Tongue (tissue), 2 donors: ENCODE results near the gene KIFC1. TPM values are rescaled to one million over a fixed set of nuclear protein-coding genes. Genes with fewer than 3 reads are reported as not detected.

Source experiments
- DNase-seq: peaks from one replicate; pipeline ENCODE4 v3.0.0-alpha.2; 2015
- total RNA-seq: library from RNA; depleted of rRNA; stranded (reverse); fragments of >200 nt; gene quantifications from one replicate; pipeline ENCODE4 v1.2.3, GENCODE V29; 2014

Gene KIFC1
- total RNA-seq, 1 donor from 2014 or later = 12.2 TPM

DNA sequence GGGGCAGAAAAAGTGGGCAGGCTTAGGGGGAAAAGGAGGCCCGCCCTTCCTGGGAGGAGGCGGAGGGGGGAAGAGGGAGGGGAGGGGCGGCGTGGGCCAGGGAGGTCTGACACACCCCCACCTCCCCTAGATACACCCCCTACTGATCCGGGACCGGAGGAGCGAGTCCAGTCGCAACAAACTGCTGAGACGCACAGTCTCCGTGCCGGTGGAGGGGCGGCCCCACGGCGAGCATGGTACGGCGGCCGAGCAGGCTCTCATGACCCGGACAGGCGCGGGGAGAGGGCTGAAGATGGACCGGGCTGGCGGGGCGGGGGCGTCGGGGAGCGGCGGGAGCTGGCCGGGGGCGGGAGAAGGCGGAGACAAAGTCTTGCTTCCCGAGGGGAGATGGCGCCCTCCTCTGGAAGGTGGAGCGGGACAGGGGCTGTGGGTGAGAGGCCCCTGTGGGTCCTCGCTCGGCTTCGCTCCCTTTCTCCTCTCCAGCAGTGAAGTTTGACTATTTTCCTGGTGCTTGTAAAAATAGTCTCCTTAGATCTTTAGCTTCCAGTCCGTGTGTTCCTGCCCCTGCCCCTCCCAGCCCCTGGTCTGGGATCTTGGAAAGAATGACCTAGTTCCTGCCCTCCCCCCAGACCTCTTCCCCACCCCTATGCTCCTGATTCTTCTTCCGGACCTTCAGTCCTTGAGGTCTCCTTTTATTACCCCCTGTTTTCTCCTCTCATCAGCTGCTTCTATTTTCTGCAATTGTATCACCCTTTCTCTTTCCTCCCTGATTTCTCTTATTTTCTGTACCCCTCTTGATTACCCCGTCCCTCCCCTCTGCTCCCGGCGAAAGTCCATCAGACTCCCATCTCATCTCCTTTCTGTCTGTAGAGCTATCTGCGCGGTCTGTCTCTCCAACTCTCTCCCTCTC lies 34.3 kb downstream of the KIFC1 start:
- DNase-seq = peak; percentile 93

DNA sequence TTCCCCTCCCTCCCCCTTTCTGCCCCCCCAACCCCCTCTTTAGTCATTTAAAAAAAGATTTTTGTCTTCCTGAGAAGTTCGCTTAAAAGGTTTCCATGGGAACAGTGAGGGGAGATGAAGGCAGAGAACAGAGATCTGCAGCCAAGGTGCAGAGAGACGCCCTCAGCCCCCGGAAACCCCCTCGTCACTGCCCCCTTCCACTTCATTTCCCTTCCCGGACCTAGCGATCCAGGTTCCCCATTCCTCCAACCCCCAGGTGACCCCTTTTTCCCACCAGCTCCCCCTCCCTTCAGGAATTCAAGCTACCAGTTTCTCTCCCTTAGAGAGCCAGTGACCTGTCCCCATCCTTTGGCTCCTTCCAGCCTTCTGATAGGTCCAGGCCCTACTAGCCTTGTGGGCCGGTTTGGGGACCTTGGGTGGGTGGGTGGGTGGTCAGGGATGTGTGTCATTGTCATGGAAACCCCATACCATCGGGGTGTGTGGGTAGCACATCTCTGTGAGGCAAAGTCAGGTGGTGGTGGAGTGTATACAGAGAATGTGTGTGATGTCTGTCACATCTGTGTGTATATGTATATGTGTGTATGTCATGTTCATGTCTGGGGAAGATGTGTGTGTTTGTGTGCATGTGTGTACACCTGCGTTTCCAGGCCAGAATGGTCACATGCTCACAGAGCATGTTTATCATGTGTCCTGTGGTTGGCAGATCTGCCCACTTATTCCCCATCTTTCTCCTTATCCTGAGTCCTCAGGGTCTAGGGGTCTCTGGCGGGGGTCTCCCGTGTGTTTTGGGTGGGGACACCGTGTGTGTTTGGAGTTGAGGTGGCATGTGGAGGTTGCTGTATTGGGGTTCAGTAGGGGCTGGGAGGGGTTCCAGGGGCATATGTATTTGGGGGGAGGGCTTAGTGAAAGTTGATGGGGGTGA lies 35.2 kb downstream of the KIFC1 start:
- peak; percentile 45 for DNase-seq

DNA sequence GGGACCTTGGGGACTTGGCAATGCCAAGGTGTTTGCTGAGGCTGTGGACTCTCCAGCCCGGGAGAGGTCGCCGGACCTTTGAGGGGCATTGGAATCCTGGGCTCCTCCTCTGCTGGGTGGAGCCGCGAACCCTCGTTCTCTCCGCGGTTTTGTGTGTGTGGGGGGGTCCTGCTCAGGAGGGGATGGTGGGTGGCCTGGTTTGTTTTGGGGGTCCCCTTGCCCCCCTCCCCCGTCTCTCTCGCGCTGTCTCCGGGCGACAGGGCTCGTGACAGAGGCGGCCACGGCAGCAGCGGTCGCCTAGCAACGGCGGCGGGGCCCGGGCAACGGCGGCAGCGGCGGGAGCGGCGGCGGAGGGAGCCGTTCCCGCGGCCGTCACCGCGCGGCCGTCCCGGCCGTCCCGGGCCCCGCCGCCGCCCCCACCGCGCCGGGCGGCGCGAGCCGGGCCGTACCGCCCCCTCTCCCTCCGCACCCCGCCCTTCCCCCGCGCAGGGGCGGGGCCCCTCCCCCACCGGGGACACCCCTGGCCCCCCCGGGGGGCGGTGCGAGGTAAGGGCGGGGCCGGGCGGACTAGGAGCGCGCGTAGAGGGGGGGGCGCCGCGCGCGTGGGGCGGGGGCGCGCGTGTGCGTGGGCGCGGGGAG lies 36.1 kb downstream of the KIFC1 start:
- DNase-seq = peak; percentile 49

DNA sequence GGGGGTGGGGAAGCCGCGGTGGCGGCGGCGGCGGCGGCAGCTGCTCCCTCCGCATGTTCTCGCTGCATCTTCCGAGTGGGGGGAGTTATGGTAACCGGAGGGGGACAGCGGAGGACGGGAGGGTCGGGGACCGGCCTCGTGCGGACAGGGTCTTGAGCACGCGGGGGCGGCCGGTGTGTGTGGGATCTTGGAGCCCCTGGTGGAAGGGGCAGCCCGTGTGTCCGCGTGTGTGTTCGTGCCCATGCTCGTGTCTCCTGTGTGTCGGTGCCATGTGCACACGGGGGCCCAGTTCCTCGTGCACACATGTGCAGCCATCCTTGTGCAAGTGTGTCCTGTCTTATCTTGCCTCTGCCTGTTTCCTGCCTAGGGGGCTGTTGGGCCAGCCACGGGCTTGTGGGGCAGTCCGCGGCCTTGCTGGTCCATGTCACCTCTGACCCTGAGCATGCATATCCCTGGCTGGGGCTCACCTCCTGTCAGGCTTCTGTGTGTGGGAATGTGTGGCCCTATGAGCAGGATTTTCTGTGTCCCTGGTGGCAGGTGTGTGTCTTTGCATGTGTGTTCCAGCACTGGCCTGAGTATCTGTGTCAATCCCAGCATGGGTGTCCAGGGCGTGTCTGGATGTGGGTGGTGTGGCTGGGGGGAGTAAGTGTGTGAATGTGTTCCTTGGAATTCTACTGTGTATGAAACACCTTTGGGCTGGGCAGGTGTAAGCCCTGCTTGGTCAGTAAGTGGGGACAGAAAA lies 36.8 kb downstream of the KIFC1 start:
- DNase-seq = peak; percentile 36

DNA sequence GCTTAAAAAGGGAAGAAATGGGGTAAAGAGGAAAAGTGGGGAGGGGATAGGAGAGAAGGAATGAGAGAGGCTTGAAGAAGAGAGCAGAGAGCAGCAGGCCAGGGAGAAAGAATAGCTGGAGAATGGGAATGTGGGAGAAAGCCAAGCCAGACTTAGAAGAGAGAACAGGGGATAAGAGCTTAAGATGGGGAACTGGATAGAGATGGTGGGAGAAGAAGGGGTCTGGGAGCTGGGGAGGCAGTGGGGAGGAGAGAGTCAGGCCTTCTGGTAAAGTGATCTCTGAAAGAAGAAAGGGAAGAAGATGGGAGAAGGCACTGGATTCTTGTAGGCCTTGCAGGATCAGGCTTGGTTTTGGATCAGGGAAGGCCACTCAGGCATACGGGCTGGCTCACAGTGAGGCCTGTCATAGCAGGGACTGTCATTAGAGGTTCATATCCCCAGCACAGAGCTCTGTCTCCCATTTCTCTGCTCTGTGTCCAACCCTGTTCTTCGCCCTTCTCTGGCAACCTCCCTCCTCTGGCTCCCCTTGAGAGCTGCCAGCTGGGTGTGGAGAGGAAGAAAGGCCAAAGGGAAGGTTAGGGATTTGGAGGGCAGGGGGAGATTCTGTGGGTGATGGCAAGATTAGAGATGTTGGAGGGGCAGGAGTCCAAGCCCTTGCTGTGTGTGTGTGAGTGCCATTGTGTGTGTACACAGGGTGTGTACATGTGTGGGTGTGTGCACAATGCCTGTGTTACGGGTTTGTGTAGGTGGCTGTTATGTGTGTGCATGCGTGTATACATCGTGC lies 37.5 kb downstream of the KIFC1 start:
- peak; percentile 6 for DNase-seq

DNA sequence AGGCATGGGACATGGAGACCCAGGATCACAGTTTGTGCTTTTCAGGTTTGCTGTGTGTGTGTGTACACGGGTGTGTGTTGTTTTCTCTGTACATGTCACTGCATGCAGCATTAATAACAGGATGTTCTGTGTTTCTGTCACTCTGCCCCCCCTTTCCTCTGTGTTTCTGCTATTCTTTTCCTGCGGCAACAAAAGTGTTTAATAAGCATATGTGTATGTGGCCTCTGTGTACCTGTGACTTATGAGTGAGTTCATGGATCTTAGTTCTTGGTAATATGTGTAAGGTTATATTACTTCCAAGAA lies 38.1 kb downstream of the KIFC1 start:
- DNase-seq = peak; percentile 15

DNA sequence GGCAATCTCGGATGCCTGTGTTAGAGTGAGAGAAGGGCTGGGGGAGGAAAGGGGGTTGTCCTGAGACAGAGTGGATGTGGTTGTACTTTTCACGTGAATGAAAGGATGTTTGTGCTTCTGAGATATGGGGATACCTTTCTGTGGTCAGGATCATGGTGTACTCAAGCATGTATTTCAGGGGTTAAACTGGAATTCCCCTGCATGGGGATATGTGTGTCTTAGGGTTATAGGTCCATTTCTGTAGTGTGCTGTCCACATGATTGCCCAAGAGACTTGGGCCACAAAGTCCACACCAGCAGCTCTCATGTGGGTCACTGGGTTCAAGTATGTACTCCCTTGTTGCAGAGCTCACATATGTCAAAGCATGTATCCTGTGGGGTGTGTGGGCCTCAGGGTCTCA lies 38.7 kb downstream of the KIFC1 start:
- no peak for DNase-seq

DNA sequence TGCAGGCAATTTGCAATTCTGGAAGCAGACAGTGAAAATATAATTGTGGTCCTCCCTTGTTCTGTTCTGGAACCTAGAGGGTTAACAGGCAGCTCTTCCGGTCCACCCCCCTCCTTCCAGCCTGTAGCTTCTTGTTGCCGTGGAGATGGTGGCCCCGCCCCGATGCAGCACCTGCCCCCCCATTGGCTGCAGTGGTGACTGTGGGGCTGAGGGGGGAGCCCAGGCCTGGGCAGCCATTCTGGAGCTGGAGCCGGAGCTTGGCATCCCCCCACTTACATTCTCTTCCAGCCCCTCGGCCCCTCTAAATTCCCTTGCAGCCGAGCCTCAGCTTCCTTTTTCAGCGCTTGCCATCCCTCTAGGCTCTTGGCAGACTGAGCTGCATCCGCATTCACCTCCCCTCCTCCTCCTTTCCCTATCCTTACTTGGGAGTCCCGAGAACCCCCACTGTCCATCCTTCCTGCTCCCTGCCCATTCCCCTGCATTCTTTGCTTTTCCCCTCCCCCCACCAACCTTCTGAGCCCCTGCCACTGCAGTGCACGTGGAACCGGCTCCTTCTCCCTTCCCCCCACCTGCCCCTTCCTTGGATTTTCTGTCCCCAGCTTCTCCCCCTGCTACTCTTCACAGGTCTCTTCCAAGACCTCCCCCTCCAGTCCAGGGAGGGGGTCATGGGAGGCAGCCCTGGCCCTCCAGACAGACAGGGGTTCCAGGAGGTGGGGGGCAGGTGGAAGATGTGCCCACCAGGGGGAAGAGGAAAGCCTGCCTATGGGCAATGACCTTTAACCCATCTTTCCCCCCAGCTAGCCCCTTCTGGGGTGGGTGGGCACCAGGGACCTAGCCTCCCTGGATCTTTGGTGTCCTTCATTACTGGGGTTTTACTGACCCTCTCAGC lies 39.6 kb downstream of the KIFC1 start:
- DNase-seq = peak; percentile 84

DNA sequence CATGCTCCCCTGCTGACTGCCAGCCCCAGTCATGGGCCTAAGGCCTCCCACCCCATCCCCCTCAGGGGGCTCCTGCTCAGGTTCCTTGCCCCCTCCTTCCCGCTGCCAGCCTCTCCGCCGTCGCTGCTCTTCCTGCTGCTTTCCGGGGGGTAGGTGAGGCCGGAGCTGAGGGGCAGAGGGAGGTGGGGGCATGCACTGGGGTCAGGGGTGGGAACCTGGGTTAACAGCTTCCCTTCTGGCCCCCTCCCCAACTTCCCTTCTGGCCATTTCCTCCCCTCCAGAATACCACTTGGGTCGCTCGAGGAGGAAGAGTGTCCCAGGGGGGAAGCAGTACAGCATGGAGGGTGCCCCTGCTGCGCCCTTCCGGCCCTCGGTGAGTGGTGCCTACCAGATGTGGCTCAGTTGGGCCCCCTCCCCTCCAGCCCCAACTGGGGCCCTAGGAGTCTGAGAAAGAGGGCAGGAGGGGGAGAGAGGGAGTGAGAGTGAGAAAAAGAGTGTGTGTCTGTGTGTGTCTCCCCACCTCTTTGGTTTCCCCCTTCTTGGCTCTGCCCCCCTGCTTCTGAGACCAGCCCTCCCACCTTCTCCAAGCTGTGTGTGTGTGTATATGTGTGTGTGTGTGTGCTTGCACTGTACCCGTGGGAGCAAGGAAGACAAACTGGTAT lies 40.4 kb downstream of the KIFC1 start:
- DNase-seq = no peak

DNA sequence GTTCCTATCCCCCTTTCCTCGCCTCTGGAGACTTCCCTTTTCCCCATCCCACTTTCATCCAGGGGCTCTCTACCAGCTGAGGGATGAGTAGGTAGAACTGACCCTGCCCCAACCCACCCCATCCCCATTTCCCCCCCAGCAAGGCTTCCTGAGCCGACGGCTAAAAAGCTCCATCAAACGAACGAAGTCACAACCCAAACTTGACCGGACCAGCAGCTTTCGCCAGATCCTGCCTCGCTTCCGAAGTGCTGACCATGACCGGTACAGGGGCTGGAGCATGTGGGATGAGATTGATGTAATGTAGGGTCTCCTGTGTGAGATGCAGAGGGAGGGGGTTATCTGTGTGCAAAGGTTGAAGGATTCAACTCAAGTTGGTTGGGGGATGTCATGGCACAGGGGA lies 40.9 kb downstream of the KIFC1 start:
- no peak for DNase-seq

DNA sequence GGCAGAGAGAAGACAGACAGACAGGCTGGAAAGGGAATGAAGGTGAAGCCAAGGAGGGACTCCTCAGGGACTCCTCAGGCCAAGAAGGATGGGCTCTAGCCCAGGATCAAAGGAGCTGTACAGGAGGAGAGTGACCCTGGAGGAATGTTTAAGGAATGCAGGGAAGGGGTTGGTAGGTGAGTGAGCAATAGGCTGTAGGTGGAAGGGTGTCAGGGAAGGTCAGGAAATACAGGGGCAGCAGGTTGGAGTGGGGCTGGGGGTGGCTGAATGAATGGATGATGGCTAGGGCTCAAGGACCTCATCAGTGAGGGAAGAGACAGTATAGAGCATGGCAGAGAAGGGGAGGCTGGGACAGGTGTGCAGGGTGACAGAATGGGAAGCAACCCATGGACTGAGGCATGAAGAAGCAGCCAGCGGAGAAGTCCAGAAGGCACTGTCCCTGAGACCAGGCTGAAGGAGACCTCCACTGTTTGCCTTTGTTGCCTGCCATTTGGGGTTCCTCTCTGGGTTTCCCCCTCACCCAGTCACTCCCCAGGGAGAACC lies 41.4 kb downstream of the KIFC1 start:
- no peak for DNase-seq

DNA sequence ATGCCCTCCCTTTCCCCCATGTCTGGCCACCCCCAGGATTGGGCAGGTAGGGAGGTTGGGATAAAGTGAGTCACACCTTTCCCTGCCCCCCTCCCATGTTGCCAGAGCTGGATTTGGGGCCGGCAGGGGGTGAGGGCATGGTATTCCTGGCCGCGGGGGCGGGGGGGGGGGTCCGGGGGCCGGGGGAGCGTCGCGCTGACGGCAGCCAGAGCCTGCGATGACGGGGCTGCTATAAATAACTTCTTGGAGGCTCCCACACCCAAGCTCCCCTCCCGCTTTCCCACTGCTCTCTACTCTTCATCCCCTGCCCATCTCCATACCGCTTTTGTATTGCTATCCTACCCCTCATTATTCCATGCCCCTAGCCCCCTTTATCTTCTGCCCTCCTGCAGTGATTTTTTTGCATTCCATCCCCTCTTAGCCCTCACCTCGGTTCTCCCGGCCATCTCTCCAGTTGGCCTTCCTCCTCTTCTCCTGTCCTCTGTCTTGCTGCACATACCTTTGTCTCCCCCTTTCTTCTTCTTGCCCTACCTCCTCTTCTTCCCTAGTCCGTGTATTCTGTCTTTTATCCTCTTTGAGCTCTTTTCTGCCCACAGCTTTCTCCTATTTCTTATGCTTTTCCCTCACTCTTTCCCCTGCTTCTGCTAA lies 42.0 kb downstream of the KIFC1 start:
- peak; percentile 82 for DNase-seq

DNA sequence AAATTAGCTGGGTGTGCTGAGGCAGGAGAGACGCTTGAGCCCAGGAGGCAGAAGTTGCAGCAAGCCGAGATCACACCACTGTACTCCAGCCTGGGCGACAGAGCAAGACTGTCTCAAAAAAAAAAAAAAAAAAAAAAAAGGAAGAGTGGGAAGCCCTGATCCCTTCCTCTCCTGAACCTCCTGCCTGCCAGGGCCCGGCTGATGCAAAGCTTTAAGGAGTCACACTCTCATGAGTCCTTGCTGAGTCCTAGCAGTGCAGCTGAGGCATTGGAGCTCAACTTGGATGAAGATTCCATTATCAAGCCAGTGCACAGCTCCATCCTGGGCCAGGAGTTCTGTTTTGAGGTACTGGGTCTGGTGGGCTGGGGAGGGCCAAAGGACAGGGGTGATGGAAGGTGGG lies 43.3 kb downstream of the KIFC1 start:
- DNase-seq = no peak

DNA sequence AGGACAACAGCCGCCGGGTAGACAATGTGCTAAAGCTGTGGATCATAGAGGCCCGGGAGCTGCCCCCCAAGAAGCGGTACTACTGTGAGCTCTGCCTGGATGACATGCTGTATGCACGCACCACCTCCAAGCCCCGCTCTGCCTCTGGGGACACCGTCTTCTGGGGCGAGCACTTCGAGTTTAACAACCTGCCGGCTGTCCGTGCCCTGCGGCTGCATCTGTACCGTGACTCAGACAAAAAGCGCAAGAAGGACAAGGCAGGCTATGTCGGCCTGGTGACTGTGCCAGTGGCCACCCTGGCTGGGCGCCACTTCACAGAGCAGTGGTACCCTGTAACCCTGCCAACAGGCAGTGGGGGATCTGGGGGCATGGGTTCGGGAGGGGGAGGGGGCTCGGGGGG lies 46.0 kb downstream of the KIFC1 start:
- DNase-seq = no peak

DNA sequence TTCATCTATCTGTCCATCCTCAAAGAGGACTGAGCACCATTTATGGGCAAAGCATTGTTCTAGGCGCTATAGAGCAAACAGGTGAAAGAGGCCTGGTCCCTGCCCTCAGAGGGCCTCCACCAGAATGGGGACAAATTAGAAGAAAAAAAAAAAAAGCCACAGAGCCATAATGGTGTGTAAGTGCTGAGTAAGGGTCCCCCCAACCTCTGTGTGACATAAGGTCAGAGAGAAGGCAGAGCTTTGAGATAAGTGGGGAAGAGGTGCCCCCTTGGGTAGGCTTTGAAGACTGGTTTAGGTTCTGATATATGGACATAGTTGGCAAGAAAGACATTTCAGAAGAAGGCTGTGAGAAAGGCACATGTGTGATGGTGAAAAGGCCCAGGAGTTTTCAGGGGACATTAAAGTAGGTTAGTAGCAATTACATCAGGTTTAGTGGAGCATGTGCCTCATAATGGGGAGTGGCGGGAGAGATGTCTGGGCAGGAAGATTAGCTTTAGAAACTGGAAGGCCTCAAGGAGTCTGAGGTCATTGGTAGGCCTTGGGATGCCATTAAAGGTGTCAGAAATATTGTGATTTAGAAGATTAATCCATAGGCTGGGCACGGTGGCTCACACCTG lies 47.5 kb downstream of the KIFC1 start:
- DNase-seq = no peak

DNA sequence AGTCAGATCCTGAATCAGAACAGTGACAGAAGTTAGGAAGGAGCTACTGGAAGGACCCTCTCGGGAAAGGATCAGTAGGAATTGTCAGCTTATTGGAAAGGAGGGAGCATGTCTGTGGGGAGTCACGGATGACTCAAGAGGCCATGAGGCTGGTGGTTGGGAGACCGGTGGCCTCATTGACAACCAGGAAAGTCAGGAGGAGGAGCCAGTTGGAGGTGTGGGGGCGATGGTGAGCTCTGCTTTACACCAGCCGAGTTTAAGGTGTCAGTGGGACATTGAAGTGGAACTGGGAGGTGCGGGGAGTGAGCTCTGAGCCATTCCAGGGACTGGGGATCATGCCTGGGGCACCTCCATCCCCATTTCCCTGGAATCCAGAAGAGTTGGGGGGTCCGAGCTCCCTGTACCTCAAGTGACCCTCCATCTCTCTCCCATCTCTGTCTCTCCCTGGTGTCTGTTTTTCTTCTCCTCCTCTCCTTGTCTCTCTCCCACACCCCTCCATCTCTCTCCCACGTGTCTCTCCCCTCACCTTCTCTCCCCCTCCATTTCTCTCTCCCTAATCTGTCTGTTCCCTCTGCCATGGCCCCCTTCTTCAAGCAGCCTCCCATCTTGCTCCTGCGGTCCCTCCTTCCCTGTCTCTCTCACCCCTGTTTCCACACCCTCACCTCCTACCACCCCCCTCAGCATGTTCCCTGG lies 48.5 kb downstream of the KIFC1 start:
- DNase-seq = no peak

DNA sequence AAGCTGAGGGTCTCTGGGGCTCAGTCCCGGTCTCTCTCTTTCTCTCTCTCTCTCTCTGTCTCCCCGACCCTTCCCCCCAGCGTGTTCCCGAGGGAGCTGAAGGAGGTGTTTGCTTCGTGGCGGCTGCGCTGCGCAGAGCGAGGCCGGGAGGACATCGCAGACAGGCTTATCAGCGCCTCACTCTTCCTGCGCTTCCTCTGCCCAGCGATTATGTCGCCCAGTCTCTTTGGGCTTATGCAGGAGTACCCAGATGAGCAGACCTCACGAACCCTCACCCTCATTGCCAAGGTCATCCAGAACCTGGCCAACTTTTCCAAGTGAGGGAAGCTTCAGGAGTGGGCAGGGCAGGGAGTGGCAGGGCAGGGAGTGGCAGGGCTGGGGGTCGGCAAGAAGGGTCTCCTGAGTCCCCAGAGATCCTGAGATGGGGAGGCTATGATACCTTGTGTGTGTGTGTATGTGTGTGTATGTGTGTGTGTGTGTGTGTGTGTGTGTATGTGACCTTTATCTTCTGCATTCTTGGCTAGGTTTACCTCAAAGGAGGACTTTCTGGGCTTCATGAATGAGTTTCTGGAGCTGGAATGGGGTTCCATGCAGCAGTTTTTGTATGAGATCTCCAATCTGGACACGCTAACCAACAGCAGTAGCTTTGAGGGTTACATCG lies 49.2 kb downstream of the KIFC1 start:
- no peak for DNase-seq
